Osteocyte (in vitro differentiated cells): ENCODE data around the gene FIGLA. TPM values are rescaled to one million over a fixed set of nuclear protein-coding genes. Genes with fewer than 3 reads are reported as not detected.

ENCODE experiments used
- DNase-seq: peaks from one replicate; pipeline ENCODE4 v3.0.0; 2021; ENCODE audit warnings: mixed read lengths; ENCODE audit not compliant: unreplicated experiment; ENCODE audit errors: extremely low spot score
- H3K27ac Mint-ChIP-seq: one replicate; pipeline ENCODE4 v1.8.0; 2021; ENCODE audit warnings: mild to moderate bottlenecking, mixed read lengths; ENCODE audit not compliant: unreplicated experiment
- H3K27me3 Mint-ChIP-seq: one replicate; pipeline ENCODE4 v1.8.0; 2021; ENCODE audit warnings: mixed read lengths; ENCODE audit not compliant: unreplicated experiment
- H3K36me3 Mint-ChIP-seq: one replicate; pipeline ENCODE4 v1.8.0; 2021; ENCODE audit warnings: mixed read lengths; ENCODE audit not compliant: unreplicated experiment
- H3K4me1 Mint-ChIP-seq: one replicate; pipeline ENCODE4 v1.8.0; 2021; ENCODE audit warnings: mixed read lengths; ENCODE audit not compliant: unreplicated experiment
- H3K4me3 Mint-ChIP-seq: one replicate; pipeline ENCODE4 v1.8.0; 2021; ENCODE audit warnings: mild to moderate bottlenecking, moderate library complexity, mixed read lengths; ENCODE audit not compliant: unreplicated experiment
- H3K9me3 Mint-ChIP-seq: one replicate; pipeline ENCODE4 v1.8.0; 2021; ENCODE audit warnings: mixed read lengths; ENCODE audit not compliant: unreplicated experiment
- CTCF ChIP-seq: fragments of 200-600 bp; sonication (generic); IDR thresholded peaks from 2 replicates; pipeline ENCODE4 v1.5.0; 2021; ENCODE audit warnings: antibody characterized with exemption, mild to moderate bottlenecking, moderate library complexity
- total RNA-seq: library from RNA; stranded (reverse); gene quantifications from 2 replicates; pipeline ENCODE4 v1.2.1, GENCODE V29; 2021

Gene FIGLA
- total RNA-seq, 1 donor from 2014 or later: not detected

- Mint-ChIP-seq H3K4me1 (no peaks in the 10 kb centered on the region), H3K4me3 (no peak overlapping the region), H3K9me3 (no peaks in the 10 kb centered on the region), H3K36me3 (no peaks in the 10 kb centered on the region), H3K27ac (no peak overlapping the region), H3K27me3 (peaks cover 23% of the 10 kb centered on the region)
- no peak for TF ChIP-seq CTCF
- no peak for DNase-seq
Observed at GRCh38 chr2:70822843-70823242, 32.4 kb upstream of the FIGLA start.

- Mint-ChIP-seq H3K36me3 (no peaks in the 10 kb centered on the region), H3K27ac (no peak within 1 kb of the TSS), H3K9me3 (no peaks in the 10 kb centered on the region), H3K27me3 (peaks cover 31% of the 10 kb centered on the region), H3K4me3 (no peak within 1 kb of the TSS), H3K4me1 (no peaks in the 10 kb centered on the region)
- no peak for TF ChIP-seq CTCF
- DNase-seq: no peak
Observed at GRCh38 chr2:70820499-70820898, 30.1 kb upstream of the FIGLA start, which contains the start of gene CLEC4F. CLEC4F (minus strand) TSS chr2:70820599; CDS start chr2:70820523, 76 bp downstream.

GRCh38 chr2:70817284-70817954 lies 27.0 kb upstream of the FIGLA start:
- Mint-ChIP-seq H3K9me3 (no peaks in the 10 kb centered on the region), H3K4me3 (no peak overlapping the region), H3K36me3 (no peaks in the 10 kb centered on the region), H3K4me1 (no peaks in the 10 kb centered on the region), H3K27ac (no peak overlapping the region), H3K27me3 (peaks cover 36% of the 10 kb centered on the region)
- no peak for TF ChIP-seq CTCF
- DNase-seq: no peak

GRCh38 chr2:70816726-70817125 lies 26.3 kb upstream of the FIGLA start:
- no peak for TF ChIP-seq CTCF
- no peak for DNase-seq
- no peak overlapping the region for H3K27ac Mint-ChIP-seq
- no peaks in the 10 kb centered on the region for H3K9me3 Mint-ChIP-seq
- H3K4me3 Mint-ChIP-seq: no peak overlapping the region
- H3K36me3 Mint-ChIP-seq: no peaks in the 10 kb centered on the region
- H3K4me1 Mint-ChIP-seq: no peaks in the 10 kb centered on the region
- peaks cover 36% of the 10 kb centered on the region for H3K27me3 Mint-ChIP-seq

- Mint-ChIP-seq H3K36me3 (no peaks in the 10 kb centered on the region), H3K27ac (no peak overlapping the region), H3K4me1 (no peaks in the 10 kb centered on the region), H3K27me3 (peaks cover 11% of the 10 kb centered on the region), H3K4me3 (no peak overlapping the region), H3K9me3 (no peaks in the 10 kb centered on the region)
- DNase-seq: no peak
- no peak for TF ChIP-seq CTCF
Observed at GRCh38 chr2:70808983-70809958, 18.8 kb upstream of the FIGLA start.
